ENCODE measurements around the gene PRPF6. TPM values are rescaled to one million over a fixed set of nuclear protein-coding genes. Genes with fewer than 3 reads are reported as not detected.

The PRPF6 gene
- total RNA-seq, 4 donors from 2014 or later: 34.1 to 57.4 (median 45.8) TPM

GRCh38 chr20:64038224-64038564, 57.3 kb downstream of the PRPF6 start:
- TF ChIP-seq CTCF (IDR thresholded peaks at IDR 0.05): no peak
- no peak for TF ChIP-seq POLR2A (IDR thresholded peaks at IDR 0.05)
- Histone ChIP-seq H3K4me3 (peak overlapping the region; percentile 42 to 72 (median 58)), H3K4me1 (peaks cover 34 to 69% (median 44%) of the 10 kb centered on the region in 3 donors), H3K27me3 (peaks cover 0 to 71% (median 0%) of the 10 kb centered on the region in 4 donors), H3K36me3 (peaks cover 0 to 25% (median 0%) of the 10 kb centered on the region in 3 donors), H3K9me3 (no peaks in the 10 kb centered on the region), H3K27ac (peak overlapping the region in 3 of 4 donors; percentile 68 to 87 (median 79))
- 0% methylated on average over 3 of the region's 30 CpGs; no CpG with 5 or more reads in 1 of the 2 donors for WGBS, 2 donors
- intact Hi-C loops (cut with DNase I): loop anchor here (10.0 kb wide), 1 partner anchor 53 kb away; the partner anchor contains the start of gene PRPF6
- no peak for DNase-seq

DNA sequence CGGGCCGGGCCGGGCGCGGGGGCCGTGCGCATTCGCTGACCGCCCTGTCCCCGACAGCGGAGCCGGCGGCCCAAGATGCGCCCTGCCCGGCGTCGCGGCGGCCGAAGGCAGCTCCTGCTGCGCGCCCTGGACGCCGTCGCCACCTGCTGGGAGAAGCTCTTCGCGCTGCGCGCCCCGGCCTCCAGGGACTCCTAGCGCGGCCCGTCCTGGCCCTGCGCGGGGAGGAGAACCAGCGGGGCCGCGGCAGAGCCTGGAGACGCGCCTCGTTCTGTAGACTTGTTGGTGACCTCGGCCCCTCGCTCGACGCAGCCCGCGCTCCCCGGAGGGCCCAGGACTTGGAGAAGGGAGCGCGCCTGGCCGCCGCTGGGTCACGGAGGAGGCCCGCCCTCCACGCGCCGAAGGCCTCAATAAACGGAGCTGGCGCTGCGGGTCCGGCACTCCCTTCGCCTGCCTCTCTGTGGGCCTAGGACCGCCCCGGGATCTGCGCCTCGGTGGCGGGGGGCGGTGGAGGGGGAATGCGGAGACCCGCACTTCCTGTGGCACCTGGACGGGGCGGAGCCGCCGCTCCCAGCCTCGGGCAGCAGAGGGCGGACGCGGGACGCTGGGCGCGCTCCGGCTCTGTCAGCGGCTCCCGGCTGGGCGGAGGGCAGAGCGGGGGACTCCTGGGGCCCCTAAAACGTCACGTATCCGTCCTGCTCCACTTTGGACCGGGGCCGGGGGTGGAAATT, 57.8 kb downstream of the PRPF6 start:
- peak overlapping the region; percentile 42 to 72 (median 58) for H3K4me3 ChIP-seq
- intact Hi-C loops (cut with DNase I): loop anchor here (10.0 kb wide), 1 partner anchor 54 kb away; the partner anchor contains the start of gene PRPF6
- H3K27ac ChIP-seq: peak overlapping the region; percentile 68 to 87 (median 75)
- no peak for DNase-seq
- peaks cover 0 to 73% (median 0%) of the 10 kb centered on the region in 4 donors for H3K27me3 ChIP-seq
- 5% methylated on average over 4 of the region's 91 CpGs; no CpG with 5 or more reads in 1 of the 2 donors for WGBS, 2 donors
- H3K9me3 ChIP-seq: no peaks in the 10 kb centered on the region
- no peak for TF ChIP-seq POLR2A (IDR thresholded peaks at IDR 0.05)
- peak; percentile 54 to 74 (median 62) for TF ChIP-seq CTCF (IDR thresholded peaks at IDR 0.05)
- H3K4me1 ChIP-seq: peaks cover 34 to 72% (median 44%) of the 10 kb centered on the region in 3 donors
- H3K36me3 ChIP-seq: peaks cover 0 to 19% (median 0%) of the 10 kb centered on the region in 3 donors

GRCh38 chr20:64039293-64040160, 58.6 kb downstream of the PRPF6 start:
- 5 to 6% methylated on average over 8 to 13 of the region's 17 CpGs for WGBS, 2 donors
- TF ChIP-seq POLR2A (IDR thresholded peaks at IDR 0.05) (no peak), CTCF (IDR thresholded peaks at IDR 0.05) (no peak)
- H3K36me3 ChIP-seq: peaks cover 0 to 11% (median 0%) of the 10 kb centered on the region in 3 donors
- H3K4me3 ChIP-seq: peak overlapping the region; percentile 42 to 72 (median 58)
- peak overlapping the region in 3 of 4 donors; percentile 71 to 87 (median 79) for H3K27ac ChIP-seq
- H3K4me1 ChIP-seq: peaks cover 37 to 72% (median 49%) of the 10 kb centered on the region in 3 donors
- no peaks in the 10 kb centered on the region for H3K9me3 ChIP-seq
- H3K27me3 ChIP-seq: peaks cover 0 to 76% (median 0%) of the 10 kb centered on the region in 4 donors
- intact Hi-C loops (cut with DNase I): loop anchor here (10.0 kb wide), 1 partner anchor 55 kb away; the partner anchor contains the start of gene PRPF6
- no peak for DNase-seq

GRCh38 chr20:64040231-64041039, 59.5 kb downstream of the PRPF6 start:
- peaks cover 0 to 85% (median 0%) of the 10 kb centered on the region in 4 donors for H3K27me3 ChIP-seq
- intact Hi-C loops (cut with DNase I): no loop called here
- peak overlapping the region in 3 of 4 donors; percentile 26 to 87 (median 79) for H3K27ac ChIP-seq
- H3K4me1 ChIP-seq: peaks cover 46 to 78% (median 58%) of the 10 kb centered on the region in 3 donors
- H3K36me3 ChIP-seq: peaks cover 0 to 2% (median 0%) of the 10 kb centered on the region in 3 donors
- no peak for TF ChIP-seq CTCF (IDR thresholded peaks at IDR 0.05)
- no peak for TF ChIP-seq POLR2A (IDR thresholded peaks at IDR 0.05)
- no peak for DNase-seq
- no peaks in the 10 kb centered on the region for H3K9me3 ChIP-seq
- no peak overlapping the region for H3K4me3 ChIP-seq
- WGBS, 2 donors: 68 to 75% methylated on average over 7 of the region's 12 CpGs

Measured in esophagus squamous epithelium (tissue), 5 donors.